Subcutaneous preadipocyte (primary cell): ENCODE data around the gene ABCC2. TPM values are rescaled to one million over a fixed set of nuclear protein-coding genes. Genes with fewer than 3 reads are reported as not detected.

Source experiments
- total RNA-seq: library from RNA; depleted of rRNA; stranded (reverse); fragments of >200 nt; gene quantifications from 2 replicates; pipeline ENCODE4 v1.2.3, GENCODE V29; 2012

ABCC2 gene
- total RNA-seq = 12.1 and 22.7 TPM in 2 replicates

GRCh38 chr10:99782447-99783286 lies at the start of gene ABCC2:
TSS of gene ABCC2 (plus strand) at chr10:99782640. CDS start at chr10:99782845, 205 bp downstream.

Other genes with a start within 250 kb of the ABCC2 start
- gene NKX2-3, start 249.7 kb upstream of the ABCC2 start, total RNA-seq = not detected in 2 replicates
- 13.5 and 19.8 TPM in 2 replicates for gene SLC25A28, start 162.2 kb upstream of the ABCC2 start, total RNA-seq
- 8.5 and 13.9 TPM in 2 replicates for gene ENTPD7, start 123.1 kb upstream of the ABCC2 start, total RNA-seq
- gene COX15, start 50.5 kb upstream of the ABCC2 start, total RNA-seq = 34.9 and 47.3 TPM in 2 replicates
- gene CUTC, start 50.4 kb upstream of the ABCC2 start, total RNA-seq = 19.0 and 25.7 TPM in 2 replicates
- gene DNMBP, start 227.3 kb downstream of the ABCC2 start, total RNA-seq = 27.9 and 38.3 TPM in 2 replicates